Panc1 (cell line): ENCODE data around the gene CACNA2D4. TPM values are rescaled to one million over a fixed set of nuclear protein-coding genes. Genes with fewer than 3 reads are reported as not detected.

Experiments used
- ATAC-seq: fragments of 200-7000 bp; cut with Tn5 transposase; 2 replicates; pipeline ENCODE4 v1.9.1; 2020; ENCODE audit warnings: mild to moderate bottlenecking, moderate library complexity
- Bru-seq: library from RNA; stranded (reverse); fragments of 400-500 nt; gene quantifications from one replicate; lab custom pipeline; 2021; lab: Mats Ljungman, UMichigan
- BruChase-seq, 2 experiments: library from RNA; stranded (reverse); fragments of 400-500 nt; gene quantifications; one replicate each; lab custom pipeline; 2021; lab: Mats Ljungman, UMichigan
- BruUV-seq: library from RNA; stranded (reverse); fragments of 400-500 nt; replicated peaks from 2 replicates; lab custom pipeline; 2021; lab: Mats Ljungman, UMichigan
- CTCF ChIA-PET: fragments of 300-600 bp; sonication (Branson Sonifier 250); formaldehyde crosslinking; loops from one replicate; lab custom pipeline; 2022; ENCODE audit warnings: antibody characterized with exemption; lab: Charles Lee
- POLR2A ChIA-PET: fragments of 300-600 bp; sonication (Branson Sonifier 250); formaldehyde crosslinking; loops from one replicate; lab custom pipeline; 2022; ENCODE audit warnings: antibody characterized with exemption; lab: Charles Lee
- DNase-seq: peaks from one replicate; pipeline ENCODE4 v3.0.0-alpha.2; 2010; ENCODE audit warnings: low read depth, low spot score
- H3K27ac ChIP-seq: 2 replicates; pipeline ENCODE4 v1.5.1; 2011; ENCODE audit warnings: mild to moderate bottlenecking, low read length, inconsistent platforms
- H3K27me3 ChIP-seq: fragments of 200-500 bp; sonication (Bioruptor generic); 2 replicates; pipeline ENCODE4 v1.6.0; 2014; ENCODE audit warnings: low read length, inconsistent platforms; ENCODE audit not compliant: control insufficient read depth, insufficient read depth
- H3K36me3 ChIP-seq: fragments of 200-500 bp; sonication (Bioruptor generic); 2 replicates; pipeline ENCODE4 v1.5.1; 2014; ENCODE audit warnings: inconsistent platforms, mild to moderate bottlenecking, low read length, moderate library complexity; ENCODE audit not compliant: control insufficient read depth, insufficient read depth
- H3K4me1 ChIP-seq: 2 replicates; pipeline ENCODE4 v1.5.1; 2011; ENCODE audit warnings: inconsistent platforms, mild to moderate bottlenecking, low read length, moderate library complexity; ENCODE audit not compliant: control insufficient read depth, insufficient read depth
- H3K4me3 ChIP-seq, 2 experiments: 2 replicates each; pipeline ENCODE4 v1.5.1; 2011 to 2012; ENCODE audit warnings: low read depth in 2 of 2, low read length in 2 of 2, mild to moderate bottlenecking in 2 of 2, inconsistent platforms in 1 of 2, moderate library complexity in 1 of 2
- H3K9me3 ChIP-seq: fragments of 200-500 bp; sonication (Bioruptor generic); 2 replicates; pipeline ENCODE4 v1.5.1; 2014; ENCODE audit warnings: low read depth, mild to moderate bottlenecking, inconsistent platforms, low read length, moderate library complexity; ENCODE audit not compliant: control insufficient read depth, insufficient read depth
- POLR2AphosphoS5 ChIP-seq: IDR thresholded peaks from 2 replicates; pipeline ENCODE4 v1.6.1; 2012; ENCODE audit warnings: mild to moderate bottlenecking, low read depth, low read length, moderate library complexity
- SIN3A ChIP-seq: IDR thresholded peaks from 2 replicates; pipeline ENCODE4 v1.6.1; 2012; ENCODE audit warnings: low read depth, mild to moderate bottlenecking, low read length, moderate library complexity, borderline replicate concordance; ENCODE audit not compliant: insufficient read depth
- TCF7L2 ChIP-seq: IDR thresholded peaks from 2 replicates; pipeline ENCODE4 v1.6.1; 2011; ENCODE audit warnings: mild to moderate bottlenecking, low read depth, low read length, inconsistent platforms
- in situ Hi-C: cut with HindIII; loops from 2 replicates; pipeline ENCODE4 v1.10.0; 2016; ENCODE audit warnings: low sequenced_read_pairs, low pct_unique_long_range_greater_than_20kb
- intact Hi-C: fragments of 100-400 bp; cut with micrococcal nuclease; formaldehyde crosslinking; loops from one replicate; pipeline ENCODE4 v1.10.0; 2022; ENCODE audit not compliant: unreplicated experiment
- long read RNA-seq: library from polyadenylated mRNA; unstranded; transcript quantifications from one replicate; pipeline ENCODE4 v2.0.0, GENCODE V29; 2021; ENCODE audit not compliant: unreplicated experiment
- polyA plus RNA-seq: library from polyadenylated mRNA; unstranded; fragments of >200 nt; gene quantifications from one replicate; pipeline ENCODE4 v1.2.1, GENCODE V29; 2012; ENCODE audit warnings: missing spikeins; ENCODE audit not compliant: insufficient read length
- total RNA-seq: library from RNA; stranded (reverse); gene quantifications from one replicate; pipeline ENCODE4 v1.2.1, GENCODE V29; 2021; ENCODE audit not compliant: unreplicated experiment
- TF ChIP-seq, protein P1 (sequence below), 2 experiments: IDR thresholded peaks; 2 replicates each; pipeline ENCODE4 v1.6.1; 2011 to 2012; ENCODE audit warnings: low read depth in 2 of 2, control low read depth in 1 of 2, low read length in 1 of 2, mild to moderate bottlenecking in 1 of 2, moderate library complexity in 1 of 2; ENCODE audit not compliant: insufficient read depth in 1 of 2
- TF ChIP-seq, protein P2 (sequence below): fragments of 450-650 bp; IDR thresholded peaks from 2 replicates; pipeline ENCODE4 v1.5.1; 2017; ENCODE audit warnings: mild to moderate bottlenecking

Gene CACNA2D4
- total RNA-seq (0.15 TPM), Bru-seq, nascent RNA (percentile 1 among the genes with signal in this experiment), BruChase-seq, experiment 1, labeled RNA remaining after a 2-hour chase (percentile 1 among the genes with signal in this experiment), BruChase-seq, experiment 2, labeled RNA remaining after a 6-hour chase (percentile 1 among the genes with signal in this experiment)
- polyA plus RNA-seq, result 0.29 TPM
- long read RNA-seq, result 0 reads

- no peak for ATAC-seq
- H3K4me3 ChIP-seq, result no peak within 1 kb of the TSS
- POLR2A ChIA-PET, result no interaction called here
- in situ Hi-C loops, result no loop called here
- H3K27ac ChIP-seq, result no peak within 1 kb of the TSS
- H3K9me3 ChIP-seq, result no peaks in the 10 kb centered on the region
- intact Hi-C loops, result no loop called here
- H3K4me1 ChIP-seq, result no peaks in the 10 kb centered on the region
- TF ChIP-seq TCF7L2 (no peak), POLR2AphosphoS5 (no peak), SIN3A (no peak)
- TF ChIP-seq, protein P1, sequence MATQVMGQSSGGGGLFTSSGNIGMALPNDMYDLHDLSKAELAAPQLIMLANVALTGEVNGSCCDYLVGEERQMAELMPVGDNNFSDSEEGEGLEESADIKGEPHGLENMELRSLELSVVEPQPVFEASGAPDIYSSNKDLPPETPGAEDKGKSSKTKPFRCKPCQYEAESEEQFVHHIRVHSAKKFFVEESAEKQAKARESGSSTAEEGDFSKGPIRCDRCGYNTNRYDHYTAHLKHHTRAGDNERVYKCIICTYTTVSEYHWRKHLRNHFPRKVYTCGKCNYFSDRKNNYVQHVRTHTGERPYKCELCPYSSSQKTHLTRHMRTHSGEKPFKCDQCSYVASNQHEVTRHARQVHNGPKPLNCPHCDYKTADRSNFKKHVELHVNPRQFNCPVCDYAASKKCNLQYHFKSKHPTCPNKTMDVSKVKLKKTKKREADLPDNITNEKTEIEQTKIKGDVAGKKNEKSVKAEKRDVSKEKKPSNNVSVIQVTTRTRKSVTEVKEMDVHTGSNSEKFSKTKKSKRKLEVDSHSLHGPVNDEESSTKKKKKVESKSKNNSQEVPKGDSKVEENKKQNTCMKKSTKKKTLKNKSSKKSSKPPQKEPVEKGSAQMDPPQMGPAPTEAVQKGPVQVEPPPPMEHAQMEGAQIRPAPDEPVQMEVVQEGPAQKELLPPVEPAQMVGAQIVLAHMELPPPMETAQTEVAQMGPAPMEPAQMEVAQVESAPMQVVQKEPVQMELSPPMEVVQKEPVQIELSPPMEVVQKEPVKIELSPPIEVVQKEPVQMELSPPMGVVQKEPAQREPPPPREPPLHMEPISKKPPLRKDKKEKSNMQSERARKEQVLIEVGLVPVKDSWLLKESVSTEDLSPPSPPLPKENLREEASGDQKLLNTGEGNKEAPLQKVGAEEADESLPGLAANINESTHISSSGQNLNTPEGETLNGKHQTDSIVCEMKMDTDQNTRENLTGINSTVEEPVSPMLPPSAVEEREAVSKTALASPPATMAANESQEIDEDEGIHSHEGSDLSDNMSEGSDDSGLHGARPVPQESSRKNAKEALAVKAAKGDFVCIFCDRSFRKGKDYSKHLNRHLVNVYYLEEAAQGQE (IDR thresholded peaks at IDR 0.05; ENCODE audit: insufficient read depth in 1 of 2, low read depth in 2 of 2, low read length in 1 of 2), result no peak
- TF ChIP-seq, protein P2, sequence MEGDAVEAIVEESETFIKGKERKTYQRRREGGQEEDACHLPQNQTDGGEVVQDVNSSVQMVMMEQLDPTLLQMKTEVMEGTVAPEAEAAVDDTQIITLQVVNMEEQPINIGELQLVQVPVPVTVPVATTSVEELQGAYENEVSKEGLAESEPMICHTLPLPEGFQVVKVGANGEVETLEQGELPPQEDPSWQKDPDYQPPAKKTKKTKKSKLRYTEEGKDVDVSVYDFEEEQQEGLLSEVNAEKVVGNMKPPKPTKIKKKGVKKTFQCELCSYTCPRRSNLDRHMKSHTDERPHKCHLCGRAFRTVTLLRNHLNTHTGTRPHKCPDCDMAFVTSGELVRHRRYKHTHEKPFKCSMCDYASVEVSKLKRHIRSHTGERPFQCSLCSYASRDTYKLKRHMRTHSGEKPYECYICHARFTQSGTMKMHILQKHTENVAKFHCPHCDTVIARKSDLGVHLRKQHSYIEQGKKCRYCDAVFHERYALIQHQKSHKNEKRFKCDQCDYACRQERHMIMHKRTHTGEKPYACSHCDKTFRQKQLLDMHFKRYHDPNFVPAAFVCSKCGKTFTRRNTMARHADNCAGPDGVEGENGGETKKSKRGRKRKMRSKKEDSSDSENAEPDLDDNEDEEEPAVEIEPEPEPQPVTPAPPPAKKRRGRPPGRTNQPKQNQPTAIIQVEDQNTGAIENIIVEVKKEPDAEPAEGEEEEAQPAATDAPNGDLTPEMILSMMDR, result no peak
- no peaks in the 10 kb centered on the region for H3K36me3 ChIP-seq
- no peak for DNase-seq
- CTCF ChIA-PET, result no interaction called here
- no TSS peak for BruUV-seq
- no peaks in the 10 kb centered on the region for H3K27me3 ChIP-seq
Measured at GRCh38 chr12:1918081-1918883, at the start of gene CACNA2D4. CACNA2D4 (minus strand) TSS chr12:1918652; CDS start chr12:1918473, 179 bp downstream.

GRCh38 chr12:1966561-1967226, 48.2 kb upstream of the CACNA2D4 start:
- CTCF ChIA-PET, result no interaction called here

More at GRCh38 chr12:1966561-1967226, 48.2 kb upstream of the CACNA2D4 start:
- no TSS peak for BruUV-seq
- no peaks in the 10 kb centered on the region for H3K9me3 ChIP-seq
- H3K27ac ChIP-seq, result no peak overlapping the region
- no peak overlapping the region for H3K4me3 ChIP-seq
- POLR2A ChIA-PET, result no interaction called here
- in situ Hi-C loops, result no loop called here
- H3K4me1 ChIP-seq, result no peaks in the 10 kb centered on the region
- intact Hi-C loops, result no loop called here
- H3K27me3 ChIP-seq, result no peaks in the 10 kb centered on the region
- no peak for TF ChIP-seq SIN3A
- no peak for TF ChIP-seq TCF7L2
- TF ChIP-seq, protein P2, result no peak
- TF ChIP-seq POLR2AphosphoS5, result no peak
- TF ChIP-seq, protein P1 (IDR thresholded peaks at IDR 0.05; ENCODE audit: insufficient read depth in 1 of 2, low read depth in 2 of 2, low read length in 1 of 2), result no peak
- no peaks in the 10 kb centered on the region for H3K36me3 ChIP-seq
- ATAC-seq, result no peak
- DNase-seq, result no peak
